Lower leg skin (tissue), 4 donors: Measurements from ENCODE around the gene XPNPEP2. TPM values are rescaled to one million over a fixed set of nuclear protein-coding genes. Genes with fewer than 3 reads are reported as not detected.

ENCODE experiments used
- DNase-seq, 2 donors: peaks; one replicate each; pipeline ENCODE4 v3.0.0-alpha.2; 2019; ENCODE audit warnings: low spot score in 2 of 2
- H3K4me3 ChIP-seq: fragments of 200-600 bp; sonication (generic); 2 replicates; pipeline ENCODE4 v1.5.1; 2017; ENCODE audit warnings: mild to moderate bottlenecking, low read depth; ENCODE audit not compliant: poor library complexity, severe bottlenecking
- POLR2A ChIP-seq, 2 donors: fragments of 450-650 bp; IDR thresholded peaks; one replicate each; pipeline ENCODE4 v1.6.1; 2016 to 2017; ENCODE audit warnings: antibody characterized with exemption in 2 of 2, mild to moderate bottlenecking in 1 of 2, moderate library complexity in 1 of 2
- WGBS, 2 donors: methylation state at CpG; one replicate each; pipeline ENCODE4 v1.1.5; 2018; 5-methylcytosine and 5-hydroxymethylcytosine counted together
- intact Hi-C: fragments of 100-400 bp; cut with DNase I; formaldehyde crosslinking; loops from one replicate; pipeline ENCODE4 v1.15.0; 2023; ENCODE audit warnings: low total_unique reads
- total RNA-seq, 4 donors: library from RNA; depleted of rRNA; stranded (reverse); fragments of >200 nt; gene quantifications; one replicate each; pipeline ENCODE4 v1.1.0, GENCODE V29; 2016
- TF ChIP-seq, protein P1 (sequence below), 3 donors: fragments of 450-650 bp; IDR thresholded peaks; one replicate each; pipeline ENCODE4 v1.5.1; 2016; ENCODE audit warnings: antibody characterized with exemption in 3 of 3, mild to moderate bottlenecking in 3 of 3, moderate library complexity in 2 of 3

XPNPEP2 gene
- total RNA-seq, 4 donors from 2014 or later, result 1.3 to 5.0 (median 2.2) TPM

DNA sequence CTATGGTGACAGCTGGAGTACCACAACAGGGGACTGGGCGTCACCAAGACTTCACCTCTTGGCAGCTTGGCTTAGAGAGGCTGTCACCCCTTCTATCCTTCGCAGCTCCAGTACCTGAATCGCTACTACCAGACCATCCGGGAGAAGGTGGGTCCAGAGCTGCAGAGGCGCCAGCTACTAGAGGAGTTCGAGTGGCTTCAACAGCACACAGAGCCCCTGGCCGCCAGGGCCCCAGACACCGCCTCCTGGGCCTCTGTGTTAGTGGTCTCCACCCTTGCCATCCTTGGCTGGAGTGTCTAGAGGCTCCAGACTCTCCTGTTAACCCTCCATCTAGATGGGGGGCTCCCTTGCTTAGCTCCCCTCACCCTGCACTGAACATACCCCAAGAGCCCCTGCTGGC lies 29.4 kb downstream of the XPNPEP2 start:
- TF ChIP-seq POLR2A (IDR thresholded peaks at IDR 0.05), result no peak
- TF ChIP-seq, protein P1, sequence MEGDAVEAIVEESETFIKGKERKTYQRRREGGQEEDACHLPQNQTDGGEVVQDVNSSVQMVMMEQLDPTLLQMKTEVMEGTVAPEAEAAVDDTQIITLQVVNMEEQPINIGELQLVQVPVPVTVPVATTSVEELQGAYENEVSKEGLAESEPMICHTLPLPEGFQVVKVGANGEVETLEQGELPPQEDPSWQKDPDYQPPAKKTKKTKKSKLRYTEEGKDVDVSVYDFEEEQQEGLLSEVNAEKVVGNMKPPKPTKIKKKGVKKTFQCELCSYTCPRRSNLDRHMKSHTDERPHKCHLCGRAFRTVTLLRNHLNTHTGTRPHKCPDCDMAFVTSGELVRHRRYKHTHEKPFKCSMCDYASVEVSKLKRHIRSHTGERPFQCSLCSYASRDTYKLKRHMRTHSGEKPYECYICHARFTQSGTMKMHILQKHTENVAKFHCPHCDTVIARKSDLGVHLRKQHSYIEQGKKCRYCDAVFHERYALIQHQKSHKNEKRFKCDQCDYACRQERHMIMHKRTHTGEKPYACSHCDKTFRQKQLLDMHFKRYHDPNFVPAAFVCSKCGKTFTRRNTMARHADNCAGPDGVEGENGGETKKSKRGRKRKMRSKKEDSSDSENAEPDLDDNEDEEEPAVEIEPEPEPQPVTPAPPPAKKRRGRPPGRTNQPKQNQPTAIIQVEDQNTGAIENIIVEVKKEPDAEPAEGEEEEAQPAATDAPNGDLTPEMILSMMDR (IDR thresholded peaks at IDR 0.05), result no peak
- no peak for DNase-seq
- intact Hi-C loops, result no loop called here
- H3K4me3 ChIP-seq, result no peak overlapping the region
- 89% methylated on average over 8 of the region's 8 CpGs; no CpG with 5 or more reads in 1 of the 2 donors for WGBS, 2 donors

- TF ChIP-seq, protein P1 (IDR thresholded peaks at IDR 0.05), result no peak
- TF ChIP-seq POLR2A (IDR thresholded peaks at IDR 0.05), result no peak
- intact Hi-C loops, result no loop called here
These were observed 30.0 kb downstream of the XPNPEP2 start for GRCh38 chrX:129768586-129769466.

DNA sequence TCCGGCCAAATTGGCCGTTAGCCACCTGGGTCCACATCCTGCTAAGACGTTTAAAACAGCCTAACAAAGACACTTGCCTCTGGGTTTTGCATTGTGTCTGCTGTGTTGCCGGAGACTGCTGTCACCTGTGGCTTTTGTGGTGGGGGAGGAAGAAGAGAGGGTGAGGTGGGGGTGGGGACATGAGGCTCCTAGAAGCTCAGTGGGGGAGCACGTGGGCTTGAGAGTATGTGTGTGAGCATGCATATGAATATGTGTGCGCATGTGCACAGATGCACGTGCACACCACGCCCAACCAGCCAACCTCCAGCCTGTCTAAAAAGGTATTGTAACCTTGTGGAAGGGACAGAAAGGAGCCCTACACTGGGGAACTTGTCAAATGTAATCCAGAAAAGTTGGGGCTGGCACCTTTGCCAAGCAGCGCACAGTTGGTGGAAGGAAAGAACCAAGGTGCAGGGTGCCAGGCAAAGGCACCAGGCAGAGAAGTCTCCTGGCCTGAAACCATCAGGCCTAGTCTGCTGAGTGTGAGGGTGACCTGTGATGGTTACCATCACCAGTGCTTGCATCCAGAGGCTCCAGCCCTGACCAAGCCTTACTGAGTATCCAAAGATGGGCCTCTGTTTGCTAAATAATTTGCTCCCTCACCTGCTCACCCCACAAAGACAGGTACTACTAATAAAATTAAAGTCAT lies 30.8 kb downstream of the XPNPEP2 start:
- 65 to 67% methylated on average over 6 to 9 of the region's 9 CpGs for WGBS, 2 donors
- no peak for DNase-seq
- TF ChIP-seq, protein P1 (IDR thresholded peaks at IDR 0.05), result no peak
- TF ChIP-seq POLR2A (IDR thresholded peaks at IDR 0.05), result no peak
- intact Hi-C loops, result no loop called here
- no peak overlapping the region for H3K4me3 ChIP-seq

More at GRCh38 chrX:129768586-129769466, 30.0 kb downstream of the XPNPEP2 start:
- 75 to 95% methylated on average over 8 of the region's 8 CpGs for WGBS, 2 donors
- no peak for DNase-seq
- no peak overlapping the region for H3K4me3 ChIP-seq

DNA sequence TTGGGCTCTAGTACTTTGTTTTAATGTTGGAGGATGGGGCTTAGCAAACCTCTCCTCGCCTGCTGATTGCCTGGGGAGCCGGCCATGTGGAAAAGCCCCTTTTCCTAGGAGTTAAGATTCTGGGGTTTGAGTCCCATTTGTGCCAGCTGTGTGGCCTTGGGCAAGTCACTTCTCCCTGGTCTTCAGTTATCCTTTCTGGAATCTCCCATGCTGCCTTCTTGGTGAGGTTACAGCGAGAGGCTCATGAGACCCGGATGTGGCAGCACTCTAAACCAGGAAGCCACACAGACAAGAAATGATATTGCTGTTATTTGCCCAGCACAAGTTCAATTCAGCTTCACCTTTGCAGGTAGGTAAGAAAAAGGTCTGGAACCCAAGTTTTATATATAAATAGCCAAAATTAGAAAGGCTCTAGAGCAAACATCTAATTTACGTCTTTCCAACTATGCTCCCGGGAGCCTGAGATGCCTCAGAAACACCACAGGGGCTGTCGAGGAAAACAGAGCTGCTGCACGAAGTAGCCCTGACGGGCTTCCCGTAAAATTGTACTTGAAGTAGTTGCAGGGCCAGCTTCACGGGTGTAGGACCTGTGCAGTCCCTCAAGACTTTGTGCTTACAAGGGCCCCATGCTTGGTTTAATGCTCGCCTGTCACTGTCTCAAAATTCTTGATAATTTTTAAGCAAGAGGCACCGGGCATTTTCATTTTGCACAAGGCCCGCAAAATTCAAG lies 32.7 kb downstream of the XPNPEP2 start:
- intact Hi-C loops, result no loop called here
- no peak for TF ChIP-seq POLR2A (IDR thresholded peaks at IDR 0.05)
- TF ChIP-seq, protein P1 (IDR thresholded peaks at IDR 0.05), result no peak
- WGBS, 2 donors, result 66 to 80% methylated on average over 14 of the region's 14 CpGs
- DNase-seq, result no peak
- H3K4me3 ChIP-seq, result no peak overlapping the region

- TF ChIP-seq, protein P1 (IDR thresholded peaks at IDR 0.05), result no peak
- no peak for TF ChIP-seq POLR2A (IDR thresholded peaks at IDR 0.05)
These were observed 34.1 kb downstream of the XPNPEP2 start for GRCh38 chrX:129772796-129773431.

More at GRCh38 chrX:129772796-129773431, 34.1 kb downstream of the XPNPEP2 start:
- DNase-seq, result peak; percentile 45 to 90
- intact Hi-C loops, result no loop called here
- whole genome bisulfite sequencing, 2 donors, result 62 to 77% methylated on average over 13 to 14 of the region's 14 CpGs
- H3K4me3 ChIP-seq, result no peak overlapping the region
